Measurements from ENCODE around the gene GNPTAB.

Gene GNPTAB

GRCh38 chr12:101804409-101804808 is 26.4 kb downstream of the GNPTAB start:
- no peak for DNase-seq (ENCODE audit: low read depth)

- no peak for DNase-seq (ENCODE audit: low read depth)
Observed at GRCh38 chr12:101803978-101804377, 26.8 kb downstream of the GNPTAB start.

GRCh38 chr12:101802486-101802885 is 28.3 kb downstream of the GNPTAB start:
- DNase-seq (ENCODE audit: low read depth): no peak

GRCh38 chr12:101799774-101800173 is 31.0 kb downstream of the GNPTAB start:
- no peak for DNase-seq (ENCODE audit: low read depth)

GRCh38 chr12:101795786-101796185 is 35.0 kb downstream of the GNPTAB start:
- no peak for DNase-seq (ENCODE audit: low read depth)

- no peak for DNase-seq (ENCODE audit: low read depth)
Observed at GRCh38 chr12:101795013-101795412, 35.7 kb downstream of the GNPTAB start.

GRCh38 chr12:101794574-101794973 is 36.2 kb downstream of the GNPTAB start:
- DNase-seq (ENCODE audit: low read depth): peak; percentile 10

GRCh38 chr12:101793401-101793800 is 37.4 kb downstream of the GNPTAB start:
- peak; percentile 92 for DNase-seq (ENCODE audit: low read depth)

- peak; percentile 49 for DNase-seq (ENCODE audit: low read depth)
Observed at GRCh38 chr12:101792046-101792931, 38.5 kb downstream of the GNPTAB start.

- DNase-seq (ENCODE audit: low read depth): no peak
Observed at GRCh38 chr12:101789171-101789570, 41.6 kb downstream of the GNPTAB start.

GRCh38 chr12:101785671-101786070 is 45.1 kb downstream of the GNPTAB start:
- DNase-seq (ENCODE audit: low read depth): no peak

GRCh38 chr12:101784376-101784775 is 46.4 kb downstream of the GNPTAB start:
- DNase-seq (ENCODE audit: low read depth): no peak

- no peak for DNase-seq (ENCODE audit: low read depth)
Observed at GRCh38 chr12:101783838-101784237, 46.9 kb downstream of the GNPTAB start.

- no peak for DNase-seq (ENCODE audit: low read depth)
Observed at GRCh38 chr12:101783150-101783549, 47.6 kb downstream of the GNPTAB start.

- peak; percentile 63 for DNase-seq (ENCODE audit: low read depth)
Observed at GRCh38 chr12:101782273-101782731, 48.5 kb downstream of the GNPTAB start.

GRCh38 chr12:101781834-101782233 is 48.9 kb downstream of the GNPTAB start:
- DNase-seq (ENCODE audit: low read depth): peak; percentile 6

GRCh38 chr12:101780599-101780998 is 50.2 kb downstream of the GNPTAB start:
- no peak for DNase-seq (ENCODE audit: low read depth)

- no peak for DNase-seq (ENCODE audit: low read depth)
Observed at GRCh38 chr12:101779626-101780025, 51.1 kb downstream of the GNPTAB start.

GRCh38 chr12:101779200-101779599 is 51.6 kb downstream of the GNPTAB start:
- DNase-seq (ENCODE audit: low read depth): no peak

- DNase-seq (ENCODE audit: low read depth): no peak
Observed at GRCh38 chr12:101777978-101778377, 52.8 kb downstream of the GNPTAB start.

- DNase-seq (ENCODE audit: low read depth): no peak
Observed at GRCh38 chr12:101777485-101777884, 53.3 kb downstream of the GNPTAB start.

- no peak for DNase-seq (ENCODE audit: low read depth)
Observed at GRCh38 chr12:101775816-101776215, 54.9 kb downstream of the GNPTAB start.

- DNase-seq (ENCODE audit: low read depth): peak; percentile 74
Observed at GRCh38 chr12:101773650-101774162, 57.1 kb downstream of the GNPTAB start.

Data from ELR (cell line).